OCI-LY1 (cell line): ENCODE results near the gene STEAP3.

Source experiments
- CTCF ChIP-seq: fragments of 200-600 bp; sonication (generic), shearing (Covaris generic); IDR thresholded peaks from 2 replicates; pipeline ENCODE4 v1.5.1; 2017; ENCODE audit warnings: mild to moderate bottlenecking, antibody characterized with exemption, low read length, moderate library complexity, mixed read lengths
- EZH2 ChIP-seq: fragments of 200-600 bp; sonication (generic), shearing (Covaris generic); IDR thresholded peaks from 2 replicates; pipeline ENCODE4 v1.8.0; 2017; ENCODE audit warnings: borderline replicate concordance, mixed run types, mild to moderate bottlenecking, antibody characterized with exemption, low read length, moderate library complexity, mixed read lengths

GRCh38 chr2:119206201-119206600 lies 17.4 kb upstream of the STEAP3 start:
- no peak for TF ChIP-seq CTCF
- no peak for TF ChIP-seq EZH2
